ENCODE data around the gene OR5C1.
"Not testable (repeated sequence)": the region's sequence is repeated elsewhere in the genome, so short reads cannot be mapped to it uniquely, and the experiment has no call there.

OR5C1 gene

DNA sequence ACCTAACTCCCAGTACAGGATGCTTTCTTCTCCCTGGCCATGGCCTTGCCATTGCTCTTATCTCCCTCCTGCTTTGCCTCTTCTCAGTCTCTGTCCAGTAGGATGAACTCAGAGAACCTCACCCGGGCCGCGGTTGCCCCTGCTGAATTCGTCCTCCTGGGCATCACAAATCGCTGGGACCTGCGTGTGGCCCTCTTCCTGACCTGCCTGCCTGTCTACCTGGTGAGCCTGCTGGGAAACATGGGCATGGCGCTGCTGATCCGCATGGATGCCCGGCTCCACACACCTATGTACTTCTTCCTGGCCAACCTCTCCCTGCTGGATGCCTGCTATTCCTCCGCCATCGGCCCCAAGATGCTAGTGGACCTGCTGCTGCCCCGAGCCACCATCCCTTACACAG, at the start of gene OR5C1:
OR5C1 (plus strand) TSS at position 103 of the 400 bp plus-strand sequence; CDS start at position 103, 0 bp downstream.
- no peak for DNase-seq

GRCh38 chr9:122742003-122742402, 46.7 kb upstream of the OR5C1 start, which contains the start of gene OR1L6:
Gene OR1L6 (plus strand): TSS chr9:122742303. CDS start chr9:122749848, 7,545 bp downstream.
- no peak for DNase-seq

DNA sequence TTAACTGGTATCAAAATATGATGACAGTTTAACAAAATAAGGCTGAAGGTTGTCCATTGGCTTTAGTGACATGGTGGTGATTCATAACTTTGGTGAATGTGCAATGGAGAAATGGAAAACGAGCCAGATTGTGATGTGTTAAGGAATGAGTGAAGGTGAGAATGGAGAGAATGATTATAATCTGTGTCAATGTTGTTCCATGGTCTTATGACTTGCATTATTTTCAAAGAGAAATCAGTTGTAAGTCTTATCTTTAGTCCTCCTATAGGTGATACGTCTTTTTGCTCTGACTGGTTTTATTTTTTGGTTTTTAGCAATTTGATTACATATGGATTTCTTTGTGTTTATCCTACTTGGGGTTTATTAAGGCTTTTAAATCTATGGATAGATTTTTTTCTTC, 33.9 kb upstream of the OR5C1 start:
- DNase-seq = no peak

DNA sequence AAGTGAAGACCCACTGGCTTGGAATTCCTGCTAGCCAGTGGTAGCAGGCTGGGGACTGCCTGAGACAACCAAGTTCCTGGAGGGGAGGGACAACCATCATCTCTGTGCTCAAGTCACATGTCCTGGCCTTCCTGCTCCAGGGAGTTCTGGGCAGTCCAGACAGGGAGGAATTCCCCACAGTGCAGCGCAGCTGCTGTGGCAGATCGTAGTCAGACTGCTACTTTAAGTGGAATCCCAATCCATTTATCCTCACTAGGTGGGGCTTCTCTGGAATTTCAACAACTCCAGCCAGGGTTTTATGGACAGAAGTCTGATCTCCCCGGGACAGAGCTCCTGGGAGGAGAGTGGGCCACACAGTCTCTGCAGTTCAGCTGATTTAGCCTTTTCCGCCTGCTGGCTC, 20.9 kb upstream of the OR5C1 start:
- DNase-seq = no peak

- no peak for DNase-seq
Observed at GRCh38 chr9:122777052-122777451, 11.7 kb upstream of the OR5C1 start.

DNA sequence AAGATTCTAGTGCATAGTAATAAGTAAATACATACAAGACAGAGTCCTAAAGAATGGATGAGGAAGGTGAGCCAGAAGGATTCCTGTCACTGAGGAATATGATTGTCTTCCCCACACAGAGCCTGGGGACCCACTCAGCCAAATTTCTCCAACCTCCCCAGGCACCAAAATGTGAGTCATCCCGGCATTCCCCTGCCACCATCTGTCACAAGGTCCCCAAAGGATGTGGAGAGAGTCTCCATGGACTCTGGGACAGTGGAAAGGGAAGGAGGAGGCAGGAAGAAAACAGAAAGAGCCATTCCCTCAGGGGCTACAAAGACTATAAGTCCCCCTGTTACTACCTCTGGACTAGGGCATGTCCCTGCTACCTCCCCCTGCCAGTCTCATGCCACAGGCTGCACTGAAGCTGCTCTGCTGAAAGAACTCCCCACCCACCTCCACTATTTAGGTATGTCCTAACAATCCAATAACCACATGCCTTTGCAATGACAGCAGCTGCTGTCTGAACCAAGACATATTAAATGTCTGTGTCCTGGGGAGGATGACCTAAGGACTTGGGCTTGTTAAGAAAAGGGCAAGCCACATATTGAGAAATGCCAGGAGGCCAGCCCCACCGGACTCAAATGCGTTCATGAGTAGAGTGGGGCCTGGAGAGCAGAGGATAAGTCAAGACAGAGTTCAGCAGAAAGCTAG, 10.7 kb upstream of the OR5C1 start:
- DNase-seq = no peak

DNA sequence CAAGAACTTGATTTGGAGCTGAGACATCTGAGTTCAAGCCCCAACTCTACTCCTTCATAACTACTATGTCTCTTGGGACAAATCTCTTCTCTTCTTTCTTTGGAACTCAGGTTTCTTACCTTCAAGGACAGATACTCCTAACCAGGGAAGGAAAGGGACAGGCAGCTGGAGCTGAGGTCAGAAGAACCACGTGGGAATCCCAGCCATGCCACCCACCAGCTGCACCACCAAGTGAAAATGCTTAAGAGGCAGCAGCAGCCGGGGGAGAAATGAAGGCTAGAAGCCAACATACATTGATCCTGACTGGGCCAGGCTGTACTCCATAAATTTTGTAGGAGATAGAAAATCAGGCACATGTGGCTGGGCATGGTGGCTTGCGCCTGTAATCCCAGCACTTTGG, 9.6 kb upstream of the OR5C1 start:
- DNase-seq = no peak

DNA sequence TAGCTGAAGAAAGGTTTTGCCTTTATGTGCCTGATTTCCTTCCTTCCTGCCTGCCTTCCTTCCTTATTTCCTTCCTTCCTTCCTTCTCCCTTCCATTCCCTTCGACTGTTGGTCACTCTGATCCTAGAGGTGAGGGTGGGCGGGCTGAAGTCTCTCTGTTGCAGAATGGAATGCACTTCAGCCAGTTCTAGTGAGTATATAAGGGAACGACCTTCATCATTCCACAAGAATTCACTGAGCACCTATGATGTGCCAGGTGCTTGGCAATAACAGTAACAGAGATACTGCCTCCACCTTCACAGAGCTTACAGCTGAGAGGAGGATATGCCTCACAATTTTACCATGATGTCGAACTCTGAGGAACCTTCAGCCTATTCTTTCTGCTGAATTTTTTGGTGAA, 8.7 kb upstream of the OR5C1 start:
- DNase-seq = no peak

DNA sequence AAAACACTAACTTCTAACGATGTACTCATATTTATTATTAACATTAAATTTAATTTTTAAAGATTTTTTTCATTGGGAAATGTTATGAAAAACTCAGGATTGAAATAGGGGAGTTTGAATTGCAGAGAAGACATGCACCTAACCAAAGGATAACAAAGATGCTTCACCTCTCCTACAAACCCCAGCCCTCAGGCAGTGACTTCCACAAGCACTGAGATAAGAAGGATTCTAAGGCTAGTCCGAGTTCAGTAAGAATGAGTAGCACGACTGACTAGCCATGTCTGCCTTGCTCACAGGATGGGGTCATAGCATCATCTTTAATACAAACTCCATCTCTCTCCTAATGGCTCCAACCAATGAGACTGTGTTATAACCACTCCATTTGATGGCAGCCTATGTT, 7.1 kb upstream of the OR5C1 start:
- DNase-seq = no peak

DNA sequence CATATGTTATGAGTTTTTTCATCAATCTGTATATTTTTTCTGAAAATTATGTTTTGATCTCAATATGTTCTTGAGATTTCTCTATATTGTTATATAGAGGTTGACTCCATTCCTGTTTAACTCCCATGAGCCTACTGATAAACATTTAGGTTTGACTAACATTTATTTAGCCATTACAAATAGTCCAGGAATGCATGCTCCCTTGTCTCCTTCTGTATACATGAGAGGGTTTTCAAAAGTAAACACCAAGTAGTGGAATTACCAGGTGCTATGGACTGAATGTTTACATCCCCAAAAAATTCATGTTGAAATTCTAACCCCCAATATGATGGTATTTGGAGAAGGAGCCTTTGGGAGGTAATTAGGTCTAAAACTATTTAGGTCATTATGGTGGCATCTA, 3.5 kb upstream of the OR5C1 start:
- DNase-seq = no peak

GRCh38 chr9:122786338-122786737, 2.4 kb upstream of the OR5C1 start:
- DNase-seq = no peak

GRCh38 chr9:122789256-122790046, 718 bp downstream of the OR5C1 start:
- no peak for DNase-seq

DNA sequence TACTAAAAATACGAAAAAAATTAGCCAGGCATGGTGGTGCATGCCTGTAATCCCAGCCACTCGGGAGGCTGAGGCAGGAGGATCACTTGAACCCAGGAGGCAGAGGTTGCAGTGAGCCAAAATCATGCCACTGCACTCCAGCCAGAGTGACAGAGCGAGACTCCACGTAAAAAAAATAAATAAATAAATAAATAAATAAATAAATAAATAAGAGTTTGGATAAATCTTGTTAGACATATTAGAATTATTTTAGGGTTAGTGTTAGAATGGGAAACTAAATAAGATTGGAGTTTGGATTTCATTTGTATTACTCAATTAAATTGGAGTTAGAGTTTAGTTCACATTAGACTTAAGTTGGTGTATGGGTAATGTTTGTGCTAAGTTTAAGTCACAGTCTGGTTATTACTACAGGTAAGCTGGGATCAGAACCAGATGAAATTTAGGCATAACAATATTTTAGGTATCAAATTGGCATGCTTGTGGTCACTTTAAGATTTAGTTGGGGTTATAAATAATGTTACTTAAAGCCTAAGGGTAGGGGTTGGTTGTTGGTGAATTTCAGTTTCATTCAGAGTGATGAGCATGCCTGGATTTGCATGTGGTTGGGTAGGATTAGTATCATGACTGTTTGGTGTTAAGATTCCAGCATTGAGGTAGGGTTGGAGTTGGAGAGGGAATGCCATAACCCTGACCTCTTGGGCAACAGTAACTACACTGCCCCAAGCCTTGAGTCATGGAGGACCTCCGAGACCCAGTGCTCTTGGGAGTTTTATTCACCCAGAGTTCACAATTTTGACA, 3.3 kb downstream of the OR5C1 start:
- no peak for DNase-seq

DNA sequence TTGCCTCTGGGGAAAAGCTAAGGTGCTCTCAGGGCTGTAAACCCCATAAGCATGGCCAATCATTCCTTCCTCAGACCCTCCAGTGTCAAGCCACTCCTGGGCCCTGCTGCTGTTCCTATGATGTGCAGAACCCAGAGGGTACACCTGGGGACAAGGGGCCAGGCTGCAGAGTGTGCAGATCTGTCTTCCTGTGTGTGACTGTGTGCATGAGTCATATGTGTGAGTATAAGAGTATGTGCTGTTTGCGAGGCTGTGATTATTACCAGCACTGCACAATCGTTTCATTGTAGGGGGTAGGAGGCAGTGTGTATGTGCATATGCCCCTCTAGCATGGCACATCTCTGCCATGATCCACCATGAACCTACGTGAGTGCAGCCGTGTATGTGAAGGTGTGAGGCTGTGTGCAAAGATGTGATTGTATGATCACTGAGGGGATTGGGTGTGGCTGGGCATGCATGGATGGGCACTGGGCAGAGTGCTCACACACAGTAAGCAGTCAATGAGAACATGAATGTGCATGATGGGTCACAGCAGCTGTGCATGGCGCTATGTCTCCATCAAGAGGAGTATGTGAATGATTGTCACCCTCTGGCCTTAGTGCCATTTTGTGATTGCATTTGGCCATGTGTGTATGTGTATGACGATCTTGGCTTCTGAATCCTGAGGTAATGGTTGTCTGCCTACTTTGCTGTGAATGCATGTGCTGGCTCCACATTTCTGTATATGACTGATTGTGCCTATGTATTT, 8.8 kb downstream of the OR5C1 start:
- no peak for DNase-seq

DNA sequence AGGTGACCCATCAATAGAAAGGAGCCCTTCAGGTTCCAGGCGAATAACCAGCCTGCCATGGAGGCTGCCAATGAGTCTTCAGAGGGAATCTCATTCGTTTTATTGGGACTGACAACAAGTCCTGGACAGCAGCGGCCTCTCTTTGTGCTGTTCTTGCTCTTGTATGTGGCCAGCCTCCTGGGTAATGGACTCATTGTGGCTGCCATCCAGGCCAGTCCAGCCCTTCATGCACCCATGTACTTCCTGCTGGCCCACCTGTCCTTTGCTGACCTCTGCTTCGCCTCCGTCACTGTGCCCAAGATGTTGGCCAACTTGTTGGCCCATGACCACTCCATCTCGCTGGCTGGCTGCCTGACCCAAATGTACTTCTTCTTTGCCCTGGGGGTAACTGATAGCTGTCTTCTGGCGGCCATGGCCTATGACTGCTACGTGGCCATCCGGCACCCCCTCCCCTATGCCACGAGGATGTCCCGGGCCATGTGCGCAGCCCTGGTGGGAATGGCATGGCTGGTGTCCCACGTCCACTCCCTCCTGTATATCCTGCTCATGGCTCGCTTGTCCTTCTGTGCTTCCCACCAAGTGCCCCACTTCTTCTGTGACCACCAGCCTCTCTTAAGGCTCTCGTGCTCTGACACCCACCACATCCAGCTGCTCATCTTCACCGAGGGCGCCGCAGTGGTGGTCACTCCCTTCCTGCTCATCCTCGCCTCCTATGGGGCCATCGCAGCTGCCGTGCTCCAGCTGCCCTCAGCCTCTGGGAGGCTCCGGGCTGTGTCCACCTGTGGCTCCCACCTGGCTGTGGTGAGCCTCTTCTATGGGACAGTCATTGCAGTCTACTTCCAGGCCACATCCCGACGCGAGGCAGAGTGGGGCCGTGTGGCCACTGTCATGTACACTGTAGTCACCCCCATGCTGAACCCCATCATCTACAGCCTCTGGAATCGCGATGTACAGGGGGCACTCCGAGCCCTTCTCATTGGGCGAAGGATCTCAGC, 11.6 kb downstream of the OR5C1 start, which contains the start of gene OR1K1:
OR1K1 (plus strand) TSS at position 58 of the 995 bp plus-strand sequence; CDS start at position 58, 0 bp downstream.
- no peak for DNase-seq

DNA sequence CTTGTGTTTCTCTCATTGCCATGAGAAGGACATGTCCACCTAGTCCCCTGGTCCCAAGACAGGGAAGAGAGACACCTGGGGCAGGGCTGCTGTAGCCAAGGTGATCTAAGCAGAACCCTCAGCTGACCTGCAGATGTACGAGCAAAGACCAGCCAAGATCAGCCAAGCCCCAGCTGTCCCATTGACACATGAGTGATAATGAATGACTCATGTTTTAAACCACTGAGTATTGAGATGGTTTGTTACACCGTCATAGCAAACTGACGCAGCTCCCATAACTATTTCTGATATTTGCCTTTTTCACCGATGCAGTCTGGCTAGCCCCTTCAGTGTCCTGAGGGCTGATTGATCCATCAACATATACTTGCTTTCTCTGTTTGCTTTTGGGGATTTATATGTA, 17.9 kb downstream of the OR5C1 start:
- DNase-seq = no peak

DNA sequence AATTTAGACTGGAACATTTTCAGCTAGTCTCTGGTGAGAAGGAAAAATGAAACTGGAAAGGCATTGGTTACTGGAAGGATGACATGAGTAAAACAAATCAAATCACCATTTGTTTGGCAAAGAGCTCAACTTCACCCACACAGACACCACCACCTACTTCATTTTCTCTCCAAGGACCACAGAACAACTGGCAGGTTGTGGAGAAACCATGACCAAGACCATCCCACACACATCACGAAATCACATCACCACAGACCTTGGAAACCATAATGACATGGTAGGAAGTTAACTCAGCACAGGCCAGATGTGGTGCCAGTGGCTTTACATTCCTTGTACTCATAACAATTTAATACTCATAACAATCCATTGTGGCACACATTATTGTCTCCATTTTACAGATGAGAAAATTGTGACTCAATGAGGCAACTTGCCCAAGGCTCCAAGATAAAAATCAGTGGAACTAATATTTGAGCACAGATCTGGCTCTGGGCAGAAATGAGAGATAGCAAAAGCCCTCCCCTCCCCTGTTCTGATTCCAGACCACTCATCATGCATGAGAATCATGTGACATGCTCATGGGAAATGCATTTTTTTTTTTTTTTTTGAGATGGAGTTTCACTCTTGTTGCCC, 18.7 kb downstream of the OR5C1 start:
- no peak for DNase-seq

GRCh38 chr9:122808141-122808540, 19.4 kb downstream of the OR5C1 start:
- no peak for DNase-seq

DNA sequence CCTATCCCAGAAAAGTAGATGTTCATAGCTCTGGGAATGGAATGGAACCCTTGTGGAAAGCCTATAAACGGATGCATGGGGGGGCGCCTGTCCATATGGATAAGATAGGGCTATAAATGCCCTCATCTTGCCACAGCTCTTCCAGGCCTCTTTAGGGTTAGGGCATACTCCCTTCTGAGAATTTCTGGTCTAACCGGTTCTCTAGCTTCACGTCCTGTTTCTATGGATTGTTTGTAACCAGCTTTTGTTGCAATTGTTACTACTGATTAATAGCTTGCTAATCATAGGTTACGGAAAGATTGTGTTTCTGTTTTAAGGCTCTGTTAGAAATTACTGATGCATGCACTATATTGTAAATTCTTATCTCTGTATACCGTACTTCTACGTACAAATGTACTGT, 20.5 kb downstream of the OR5C1 start:
- DNase-seq = not testable (repeated sequence)

DNA sequence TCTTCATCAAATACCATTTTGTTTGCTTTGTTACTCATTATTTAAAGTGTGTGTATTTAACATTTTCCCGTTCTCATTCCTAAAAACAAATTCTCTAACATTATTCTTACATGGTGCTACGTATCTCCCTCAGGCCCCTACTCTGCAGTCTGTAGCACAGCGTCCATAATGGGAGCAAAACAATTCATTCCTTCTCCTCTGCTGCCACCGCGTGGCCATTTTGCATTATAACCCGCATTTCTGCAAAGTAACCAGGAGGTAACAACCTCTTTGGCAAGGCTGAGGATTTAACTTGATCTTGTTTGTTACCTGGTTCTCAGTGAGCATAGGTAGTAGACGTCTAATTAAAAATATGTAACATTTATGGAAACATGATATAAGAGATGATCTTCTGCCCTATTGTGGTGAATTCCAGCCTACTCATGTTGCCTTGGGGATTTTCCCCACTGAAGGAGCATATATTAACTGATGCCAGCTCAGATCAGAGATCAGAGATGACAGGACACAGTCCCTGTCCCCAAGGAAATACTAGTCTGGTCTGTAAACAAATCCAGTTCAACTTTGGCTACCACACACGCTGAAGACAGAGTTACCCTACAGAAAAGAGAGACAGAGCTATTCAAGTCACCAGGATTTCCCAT, 21.7 kb downstream of the OR5C1 start:
- peak; percentile 67 to 74 for DNase-seq

Measured in activated CD4-positive, alpha-beta T cell treated with anti-CD3 and anti-CD28 coated beads, Interleukin-2, amount 50 U/mL, for 4 hours (primary cell).